ENCODE measurements around the gene EIF5A.
"Not testable (repeated sequence)": the region's sequence is repeated elsewhere in the genome, so short reads cannot be mapped to it uniquely, and the experiment has no call there.

Gene EIF5A

GRCh38 chr17:7332600-7333069 is 25.2 kb downstream of the EIF5A start:
- DNase-seq, result peak; percentile 35

- no peak for DNase-seq
Measured at GRCh38 chr17:7334938-7335538, 27.6 kb downstream of the EIF5A start.

- not testable (repeated sequence) for DNase-seq
Measured at GRCh38 chr17:7335765-7336164, 28.3 kb downstream of the EIF5A start.

GRCh38 chr17:7336240-7337175 is 29.1 kb downstream of the EIF5A start, which contains the start of gene ACAP1:
Gene ACAP1, plus strand, starts transcription at chr17:7336529. Its CDS starts 206 bp downstream, at chr17:7336735.
- DNase-seq, result peak; percentile 93

GRCh38 chr17:7337600-7337999 is 30.2 kb downstream of the EIF5A start:
- not testable (repeated sequence) for DNase-seq

GRCh38 chr17:7340179-7340578 is 32.8 kb downstream of the EIF5A start:
- DNase-seq, result no peak

- DNase-seq, result no peak
Measured at GRCh38 chr17:7341842-7342241, 34.4 kb downstream of the EIF5A start.

GRCh38 chr17:7343250-7343649 is 35.8 kb downstream of the EIF5A start:
- no peak for DNase-seq

GRCh38 chr17:7346761-7347614 is 39.6 kb downstream of the EIF5A start:
- DNase-seq, result no peak

GRCh38 chr17:7347630-7348477 is 40.4 kb downstream of the EIF5A start:
- no peak for DNase-seq

- DNase-seq, result no peak
Measured at GRCh38 chr17:7348478-7349242, 41.2 kb downstream of the EIF5A start.

- DNase-seq, result peak; percentile 87
Measured at GRCh38 chr17:7351665-7352502, 44.5 kb downstream of the EIF5A start, which contains the start of gene KCTD11. Gene KCTD11, plus strand, starts transcription at chr17:7352162.

- no peak for DNase-seq
Measured at GRCh38 chr17:7352503-7352889, 45.1 kb downstream of the EIF5A start.

- DNase-seq, result no peak
Measured at GRCh38 chr17:7352910-7353635, 45.6 kb downstream of the EIF5A start.

- peak; percentile 49 for DNase-seq
Measured at GRCh38 chr17:7354262-7354843, 46.9 kb downstream of the EIF5A start.

GRCh38 chr17:7355053-7355452 is 47.6 kb downstream of the EIF5A start, which contains the start of gene TMEM95:
Gene TMEM95, plus strand, starts transcription at chr17:7355156. Its CDS starts 49 bp downstream, at chr17:7355205.
- DNase-seq, result no peak

GRCh38 chr17:7355573-7355972 is 48.1 kb downstream of the EIF5A start:
- no peak for DNase-seq

- peak; percentile 92 for DNase-seq
Measured at GRCh38 chr17:7356072-7356549, 48.7 kb downstream of the EIF5A start.

- no peak for DNase-seq
Measured at GRCh38 chr17:7356756-7357155, 49.3 kb downstream of the EIF5A start.
